Measurements from ENCODE around the gene PTGIR.

Gene PTGIR

GRCh38 chr19:46613525-46613924 lies 11.4 kb downstream of the PTGIR start:
- no peak for DNase-seq

- DNase-seq: no peak
Observed at GRCh38 chr19:46611776-46612175, 13.1 kb downstream of the PTGIR start.

- DNase-seq: peak; percentile 29 to 61
Observed at GRCh38 chr19:46610851-46611770, 13.8 kb downstream of the PTGIR start.

GRCh38 chr19:46610413-46610775 lies 14.5 kb downstream of the PTGIR start:
- DNase-seq: no peak

- DNase-seq: no peak
Observed at GRCh38 chr19:46609511-46610412, 15.1 kb downstream of the PTGIR start.

GRCh38 chr19:46608581-46609345 lies 16.1 kb downstream of the PTGIR start:
- no peak for DNase-seq

GRCh38 chr19:46608178-46608577 lies 16.7 kb downstream of the PTGIR start:
- no peak for DNase-seq

- DNase-seq: no peak
Observed at GRCh38 chr19:46607448-46607841, 17.4 kb downstream of the PTGIR start.

GRCh38 chr19:46606681-46607447 lies 18.0 kb downstream of the PTGIR start:
- DNase-seq: no peak

GRCh38 chr19:46606019-46606418 lies 18.9 kb downstream of the PTGIR start:
- no peak for DNase-seq

- no peak for DNase-seq
Observed at GRCh38 chr19:46605356-46605821, 19.5 kb downstream of the PTGIR start.

GRCh38 chr19:46604781-46605355 lies 20.0 kb downstream of the PTGIR start:
- DNase-seq: no peak

GRCh38 chr19:46603752-46604231 lies 21.1 kb downstream of the PTGIR start:
- DNase-seq: no peak

GRCh38 chr19:46603195-46603637 lies 21.7 kb downstream of the PTGIR start:
- peak in 1 of 2 donors; percentile 26 for DNase-seq

- peak in 1 of 2 donors; percentile 18 for DNase-seq
Observed at GRCh38 chr19:46602392-46603194, 22.3 kb downstream of the PTGIR start.

- DNase-seq: no peak
Observed at GRCh38 chr19:46601318-46602224, 23.3 kb downstream of the PTGIR start, which contains the start of gene CALM3. Gene CALM3 (plus strand): TSS chr19:46601330. CDS start chr19:46601435, 105 bp downstream.

- DNase-seq: peak; percentile 94 to 98
Observed at GRCh38 chr19:46600384-46601317, 24.2 kb downstream of the PTGIR start.
